AG09319 (cell line): Measurements from ENCODE around the gene GAS2L2.

ENCODE experiments used
- DNase-seq: peaks from one replicate; pipeline ENCODE4 v3.0.0-alpha.2; 2010; ENCODE audit warnings: low read depth; ENCODE audit errors: extremely low read depth
- CTCF ChIP-seq: IDR thresholded peaks from 2 replicates; pipeline ENCODE4 v1.5.1; 2011; ENCODE audit warnings: low read depth, mild to moderate bottlenecking, inconsistent platforms, low read length, moderate library complexity

Gene GAS2L2

GRCh38 chr17:35750526-35751395 lies 2.3 kb downstream of the GAS2L2 start:
- no peak for DNase-seq
- no peak for TF ChIP-seq CTCF

GRCh38 chr17:35749560-35750412 lies 3.3 kb downstream of the GAS2L2 start:
- DNase-seq, result no peak
- no peak for TF ChIP-seq CTCF

- TF ChIP-seq CTCF, result no peak
- no peak for DNase-seq
Measured at GRCh38 chr17:35748979-35749378, 4.1 kb downstream of the GAS2L2 start.

GRCh38 chr17:35748341-35748841 lies 4.6 kb downstream of the GAS2L2 start:
- DNase-seq, result no peak
- no peak for TF ChIP-seq CTCF

GRCh38 chr17:35747540-35748017 lies 5.5 kb downstream of the GAS2L2 start:
- peak; percentile 82 for TF ChIP-seq CTCF
- peak; percentile 49 for DNase-seq

- DNase-seq, result no peak
- no peak for TF ChIP-seq CTCF
Measured at GRCh38 chr17:35745749-35746320, 7.2 kb downstream of the GAS2L2 start.

GRCh38 chr17:35745246-35745645 lies 7.8 kb downstream of the GAS2L2 start:
- no peak for TF ChIP-seq CTCF

More at GRCh38 chr17:35745246-35745645, 7.8 kb downstream of the GAS2L2 start:
- DNase-seq, result no peak
